H54 (cell line): Measurements from ENCODE around the gene HLA-G.

Experiments used
- DNase-seq: peaks from one replicate; pipeline ENCODE4 v3.0.0; 2011; ENCODE audit warnings: low spot score, mixed read lengths; ENCODE audit not compliant: insufficient read length
- FAIRE-seq: peaks from 3 replicates; lab custom pipeline; 2011; peaks lifted over from hg19 to GRCh38; lab: Jason Lieb, UNC
- POLR2A ChIP-seq: IDR thresholded peaks from 2 replicates; pipeline ENCODE4 v1.6.1; 2011; ENCODE audit warnings: low read depth, mild to moderate bottlenecking, low read length

HLA-G gene

GRCh38 chr6:29831776-29832175 is 4.2 kb downstream of the HLA-G start:
- TF ChIP-seq POLR2A: no peak
- FAIRE-seq (no peak), DNase-seq (no peak)

- DNase-seq (no peak), FAIRE-seq (no peak)
Measured at GRCh38 chr6:29834564-29835436, 7.2 kb downstream of the HLA-G start.

GRCh38 chr6:29839917-29840316 is 12.3 kb downstream of the HLA-G start:
- DNase-seq (no peak), FAIRE-seq (no peak)
- no peak for TF ChIP-seq POLR2A

More at GRCh38 chr6:29834564-29835436, 7.2 kb downstream of the HLA-G start:
- TF ChIP-seq POLR2A: no peak

GRCh38 chr6:29841030-29841429 is 13.4 kb downstream of the HLA-G start:
- DNase-seq: no peak
- no peak for TF ChIP-seq POLR2A
- FAIRE-seq: no peak

GRCh38 chr6:29845405-29846006 is 17.9 kb downstream of the HLA-G start:
- TF ChIP-seq POLR2A: no peak
- DNase-seq: no peak
- FAIRE-seq: no peak

- peak; percentile 87 for DNase-seq
- FAIRE-seq: peak; percentile 90
- no peak for TF ChIP-seq POLR2A
Measured at GRCh38 chr6:29847871-29848630, 20.4 kb downstream of the HLA-G start.

- TF ChIP-seq POLR2A: no peak
- FAIRE-seq (no peak), DNase-seq (no peak)
Measured at GRCh38 chr6:29850011-29850553, 22.5 kb downstream of the HLA-G start.

GRCh38 chr6:29851190-29851589 is 23.6 kb downstream of the HLA-G start:
- DNase-seq: no peak
- no peak for FAIRE-seq
- no peak for TF ChIP-seq POLR2A

- no peak for TF ChIP-seq POLR2A
- DNase-seq: no peak
- no peak for FAIRE-seq
Measured at GRCh38 chr6:29853245-29853644, 25.6 kb downstream of the HLA-G start.

- no peak for TF ChIP-seq POLR2A
- no peak for FAIRE-seq
- DNase-seq: no peak
Measured at GRCh38 chr6:29858006-29858405, 30.4 kb downstream of the HLA-G start.

GRCh38 chr6:29861521-29862255 is 34.1 kb downstream of the HLA-G start:
- no peak for FAIRE-seq
- TF ChIP-seq POLR2A: no peak

GRCh38 chr6:29864037-29864810 is 36.6 kb downstream of the HLA-G start:
- DNase-seq (no peak), FAIRE-seq (no peak)
- TF ChIP-seq POLR2A: no peak

More at GRCh38 chr6:29861521-29862255, 34.1 kb downstream of the HLA-G start:
- no peak for DNase-seq

- DNase-seq (no peak), FAIRE-seq (no peak)
- TF ChIP-seq POLR2A: no peak
Measured at GRCh38 chr6:29865631-29866030, 38.0 kb downstream of the HLA-G start.
